H9 (cell line): ENCODE results near the gene ANKRD17. TPM values are rescaled to one million over a fixed set of nuclear protein-coding genes. Genes with fewer than 3 reads are reported as not detected.

Experiments used
- DNase-seq: peaks from one replicate; pipeline ENCODE4 v3.0.0-alpha.2; 2017
- H2AFZ ChIP-seq: one replicate; pipeline ENCODE4 v1.6.1; 2013; ENCODE audit warnings: mild to moderate bottlenecking, low read length, control low read depth, moderate library complexity
- H2AK5ac ChIP-seq: 2 replicates; pipeline ENCODE4 v1.6.1; 2013; ENCODE audit warnings: low read length, control low read depth, mixed read lengths; ENCODE audit not compliant: insufficient read length
- H2BK120ac ChIP-seq: one replicate; pipeline ENCODE4 v1.6.1; 2013; ENCODE audit warnings: low read depth, mild to moderate bottlenecking, low read length, control low read depth, inconsistent platforms; ENCODE audit not compliant: poor library complexity, severe bottlenecking
- H2BK12ac ChIP-seq: 2 replicates; pipeline ENCODE4 v1.6.1; 2013; ENCODE audit warnings: low read length, control low read depth, mixed read lengths, low read depth; ENCODE audit not compliant: insufficient read length
- H2BK15ac ChIP-seq: 2 replicates; pipeline ENCODE4 v1.6.1; 2013; ENCODE audit warnings: low read depth, low read length, control low read depth
- H2BK20ac ChIP-seq: one replicate; pipeline ENCODE4 v1.6.1; 2013; ENCODE audit warnings: low read depth, mild to moderate bottlenecking, low read length, control low read depth, inconsistent platforms; ENCODE audit not compliant: poor library complexity, severe bottlenecking
- H2BK5ac ChIP-seq: 2 replicates; pipeline ENCODE4 v1.6.1; 2013; ENCODE audit warnings: low read length, control low read depth, mixed read lengths; ENCODE audit not compliant: insufficient read length
- H3K14ac ChIP-seq: 2 replicates; pipeline ENCODE4 v1.6.1; 2013; ENCODE audit warnings: low read length, control low read depth; ENCODE audit not compliant: insufficient read depth
- H3K18ac ChIP-seq: 2 replicates; pipeline ENCODE4 v1.6.1; 2013; ENCODE audit warnings: low read depth, mild to moderate bottlenecking, mixed read lengths, low read length, control low read depth; ENCODE audit not compliant: insufficient read length
- H3K23ac ChIP-seq: 2 replicates; pipeline ENCODE4 v1.6.1; 2013; ENCODE audit warnings: low read length, control low read depth, mixed read lengths, low read depth; ENCODE audit not compliant: insufficient read length
- H3K23me2 ChIP-seq: 2 replicates; pipeline ENCODE4 v1.6.1; 2013; ENCODE audit warnings: low read depth, mild to moderate bottlenecking, mixed read lengths, low read length, control low read depth; ENCODE audit not compliant: insufficient read length, poor library complexity, severe bottlenecking
- H3K27ac ChIP-seq: 2 replicates; pipeline ENCODE4 v1.5.1; 2013; ENCODE audit warnings: low read length, control low read depth, mixed read lengths, low read depth; ENCODE audit not compliant: insufficient read length
- H3K27me3 ChIP-seq: 2 replicates; pipeline ENCODE4 v1.6.1; 2013; ENCODE audit warnings: low read length, control low read depth, inconsistent platforms; ENCODE audit not compliant: insufficient read depth
- H3K4ac ChIP-seq: 2 replicates; pipeline ENCODE4 v1.6.1; 2013; ENCODE audit warnings: low read depth, mild to moderate bottlenecking, control low read depth, inconsistent platforms, low read length, moderate library complexity
- H3K4me1 ChIP-seq: 2 replicates; pipeline ENCODE4 v1.6.1; 2013; ENCODE audit warnings: low read length, control low read depth, inconsistent platforms; ENCODE audit not compliant: insufficient read depth
- H3K4me2 ChIP-seq: 2 replicates; pipeline ENCODE4 v1.6.1; 2013; ENCODE audit warnings: low read length, control low read depth, mixed read lengths; ENCODE audit not compliant: insufficient read length, insufficient read depth
- H3K56ac ChIP-seq: 2 replicates; pipeline ENCODE4 v1.6.1; 2013; ENCODE audit warnings: low read depth, mild to moderate bottlenecking, mixed read lengths, low read length, control low read depth; ENCODE audit not compliant: insufficient read length
- H3K79me1 ChIP-seq: 2 replicates; pipeline ENCODE4 v1.6.1; 2013; ENCODE audit warnings: low read depth, mild to moderate bottlenecking, moderate library complexity, low read length, control low read depth, inconsistent platforms; ENCODE audit not compliant: insufficient read depth, poor library complexity, severe bottlenecking
- H3K79me2 ChIP-seq: 2 replicates; pipeline ENCODE4 v1.6.1; 2013; ENCODE audit warnings: low read length, control low read depth, inconsistent platforms; ENCODE audit not compliant: insufficient read depth
- H3K9ac ChIP-seq: 2 replicates; pipeline ENCODE4 v1.6.1; 2013; ENCODE audit warnings: low read length, control low read depth, mixed read lengths; ENCODE audit not compliant: insufficient read length; ENCODE audit errors: extremely low read depth
- H3K9me3 ChIP-seq: one replicate; pipeline ENCODE4 v1.6.1; 2013; ENCODE audit warnings: low read depth, low read length, inconsistent platforms; ENCODE audit not compliant: control insufficient read depth
- H3T11ph ChIP-seq: one replicate; pipeline ENCODE4 v1.6.1; 2013; ENCODE audit warnings: mild to moderate bottlenecking, low read length, control low read depth, inconsistent platforms
- H4K20me1 ChIP-seq: one replicate; pipeline ENCODE4 v1.6.1; 2013; ENCODE audit not compliant: control insufficient read depth, insufficient read length, insufficient read depth
- H4K5ac ChIP-seq: 2 replicates; pipeline ENCODE4 v1.6.1; 2013; ENCODE audit warnings: low read depth, mild to moderate bottlenecking, mixed read lengths, low read length, control low read depth; ENCODE audit not compliant: insufficient read length
- H4K8ac ChIP-seq: replicated peaks from 2 replicates; pipeline ENCODE4 v1.6.1; 2013; ENCODE audit warnings: low read length, control low read depth, mixed read lengths, low read depth; ENCODE audit not compliant: insufficient read length
- H4K91ac ChIP-seq: 2 replicates; pipeline ENCODE4 v1.6.1; 2013; ENCODE audit warnings: low read depth, mild to moderate bottlenecking, moderate library complexity, mixed read lengths, low read length, control low read depth; ENCODE audit not compliant: insufficient read length
- H3K27ac Mint-ChIP-seq, 3 experiments: 2 replicates in 2 of 3; 3 replicates in 1 of 3; pipeline ENCODE4 v1.8.0; 2020 to 2021; ENCODE audit warnings: mixed read lengths in 3 of 3, mild to moderate bottlenecking in 1 of 3, moderate library complexity in 1 of 3
- H3K27me3 Mint-ChIP-seq: 2 replicates; pipeline ENCODE4 v1.8.0; 2021; ENCODE audit warnings: low read depth, mild to moderate bottlenecking, moderate library complexity, mixed read lengths
- H3K36me3 Mint-ChIP-seq, 3 experiments: 2 replicates in 2 of 3; 3 replicates in 1 of 3; pipeline ENCODE4 v1.8.0; 2020 to 2021; ENCODE audit warnings: low read depth in 3 of 3, mixed read lengths in 3 of 3; ENCODE audit not compliant: insufficient read depth in 1 of 3
- H3K4me1 Mint-ChIP-seq, 2 experiments: 2 replicates each; pipeline ENCODE4 v1.8.0; 2020; ENCODE audit warnings: mixed read lengths in 2 of 2
- H3K4me3 Mint-ChIP-seq, 2 experiments: 2 replicates in 1 of 2; 3 replicates in 1 of 2; pipeline ENCODE4 v1.8.0; 2020 to 2021; ENCODE audit warnings: mild to moderate bottlenecking in 2 of 2, mixed read lengths in 2 of 2, moderate library complexity in 1 of 2
- H3K9me3 Mint-ChIP-seq, 2 experiments: 2 replicates in 1 of 2; 3 replicates in 1 of 2; pipeline ENCODE4 v1.8.0; 2020; ENCODE audit warnings: mild to moderate bottlenecking in 2 of 2, mixed read lengths in 2 of 2, moderate library complexity in 1 of 2
- CTCF ChIP-seq: fragments of 200-600 bp; sonication (generic); conservative IDR thresholded peaks from 3 replicates; pipeline ENCODE4 v1.8.0; 2021; ENCODE audit warnings: antibody characterized with exemption, mild to moderate bottlenecking
- WGBS: extraction: QIAGEN DNeasy Blood & Tissue Kit; methylation state at CpG from one replicate; pipeline ENCODE4 v1.1.7; 2013; ENCODE audit warnings: missing lambda C conversion rate, low lambda C conversion rate, mixed read lengths; ENCODE audit not compliant: insufficient read length; ENCODE audit errors: extremely low coverage; 5-methylcytosine and 5-hydroxymethylcytosine counted together
- total RNA-seq: library from RNA; stranded (reverse); gene quantifications from 2 replicates; pipeline ENCODE4 v1.2.1, GENCODE V29; 2021

The ANKRD17 gene
- total RNA-seq, 1 experiment from 2014 or later, result 82.4 TPM

GRCh38 chr4:73064536-73064935 lies 194.1 kb downstream of the ANKRD17 start:
- H4K20me1 ChIP-seq, result no peaks in the 10 kb centered on the region
- no peak for DNase-seq
- H3K4ac ChIP-seq, result no peak overlapping the region
- no peaks in the 10 kb centered on the region for H3K9me3 Mint-ChIP-seq
- peaks cover 7 to 8% of the 10 kb centered on the region in 2 experiments for H3K4me1 Mint-ChIP-seq
- H3K23ac ChIP-seq, result no peak overlapping the region
- TF ChIP-seq CTCF, result no peak
- H2BK5ac ChIP-seq, result no peak overlapping the region
- H2BK15ac ChIP-seq, result no peak overlapping the region
- H2BK120ac ChIP-seq, result no peak overlapping the region
- H2AK5ac ChIP-seq, result no peak overlapping the region
- no peaks in the 10 kb centered on the region for H3K9me3 ChIP-seq
- no peak overlapping the region for H3K27ac Mint-ChIP-seq
- H3K56ac ChIP-seq, result no peak overlapping the region
- no peak overlapping the region for H2BK12ac ChIP-seq
- H3K4me3 Mint-ChIP-seq, result no peak overlapping the region
- no peaks in the 10 kb centered on the region for H3K27me3 Mint-ChIP-seq
- no peak overlapping the region for H4K91ac ChIP-seq
- H3K4me1 ChIP-seq, result no peaks in the 10 kb centered on the region
- no peak overlapping the region for H3K9ac ChIP-seq
- no peak overlapping the region for H3T11ph ChIP-seq
- no peak overlapping the region for H2BK20ac ChIP-seq
- H3K18ac ChIP-seq, result no peak overlapping the region
- H3K79me1 ChIP-seq, result no peaks in the 10 kb centered on the region
- H3K14ac ChIP-seq, result no peak overlapping the region
- no peak overlapping the region for H4K8ac ChIP-seq
- H3K4me2 ChIP-seq, result no peak overlapping the region
- no peaks in the 10 kb centered on the region for H3K27me3 ChIP-seq
- WGBS, result no CpG with 5 or more reads among the region's 4 CpGs
- no peak overlapping the region for H3K27ac ChIP-seq
- peaks cover 16 to 43% (median 32%) of the 10 kb centered on the region in 3 experiments for H3K36me3 Mint-ChIP-seq
- 0 out of 2 replicates have a peak, but pooled peaks cover 2% of the 10 kb centered on the region for H3K79me2 ChIP-seq
- H3K23me2 ChIP-seq, result no peaks in the 10 kb centered on the region
- H4K5ac ChIP-seq, result no peak overlapping the region
- no peak overlapping the region for H2AFZ ChIP-seq
